ENCODE results near the gene CD5L.

CD5L gene

DNA sequence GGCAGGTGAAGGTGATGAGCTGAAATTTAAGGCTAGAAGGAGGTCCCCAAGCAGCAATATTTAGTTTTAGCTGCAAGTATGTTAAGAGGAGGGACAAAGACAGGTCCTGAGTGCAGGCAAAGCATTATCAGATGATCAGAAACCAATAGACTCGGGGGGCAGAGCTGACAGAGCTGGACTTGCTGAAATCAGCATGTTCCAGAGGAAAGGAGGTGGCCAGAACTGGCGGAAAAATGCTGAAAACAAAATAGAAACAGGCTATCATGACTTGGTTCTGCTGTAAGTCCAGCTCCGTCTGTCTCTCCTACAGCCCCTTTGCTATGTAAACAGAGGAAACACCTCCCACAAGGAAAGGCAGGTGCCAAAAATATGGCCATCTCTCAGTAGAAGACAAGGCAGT lies at the start of gene CD5L:
Gene CD5L (minus strand): TSS at position 101 of the 400 bp plus-strand sequence. CDS start 107 bp downstream, outside the sequence.
- DNase-seq (ENCODE audit: low read depth) = no peak

- no peak for DNase-seq (ENCODE audit: low read depth)
Measured at GRCh38 chr1:157882580-157882979, 41.0 kb upstream of the CD5L start.

GRCh38 chr1:157880621-157881020 lies 39.0 kb upstream of the CD5L start:
- no peak for DNase-seq (ENCODE audit: low read depth)

GRCh38 chr1:157878059-157878458 lies 36.5 kb upstream of the CD5L start:
- no peak for DNase-seq (ENCODE audit: low read depth)

DNA sequence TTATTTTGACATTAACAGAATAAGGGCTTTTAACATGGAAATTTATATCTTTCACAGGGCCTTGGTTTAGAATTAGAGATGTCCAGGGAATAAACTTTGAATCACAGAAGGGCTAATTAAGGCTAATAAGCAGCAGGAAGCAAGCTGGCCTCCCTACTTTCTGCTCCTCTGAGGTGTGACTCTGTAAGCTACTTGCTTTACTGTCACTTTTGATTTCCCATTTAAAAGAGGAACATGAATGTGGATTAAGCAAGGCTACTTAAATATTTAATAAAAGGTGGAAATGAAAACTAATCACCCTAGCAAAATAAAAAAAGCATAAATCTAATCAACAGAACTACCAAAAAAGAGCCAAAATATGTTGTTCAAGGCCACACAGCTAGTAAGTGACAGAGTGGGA lies 28.9 kb upstream of the CD5L start:
- no peak for DNase-seq (ENCODE audit: low read depth)

GRCh38 chr1:157868654-157869053 lies 27.0 kb upstream of the CD5L start:
- no peak for DNase-seq (ENCODE audit: low read depth)

DNA sequence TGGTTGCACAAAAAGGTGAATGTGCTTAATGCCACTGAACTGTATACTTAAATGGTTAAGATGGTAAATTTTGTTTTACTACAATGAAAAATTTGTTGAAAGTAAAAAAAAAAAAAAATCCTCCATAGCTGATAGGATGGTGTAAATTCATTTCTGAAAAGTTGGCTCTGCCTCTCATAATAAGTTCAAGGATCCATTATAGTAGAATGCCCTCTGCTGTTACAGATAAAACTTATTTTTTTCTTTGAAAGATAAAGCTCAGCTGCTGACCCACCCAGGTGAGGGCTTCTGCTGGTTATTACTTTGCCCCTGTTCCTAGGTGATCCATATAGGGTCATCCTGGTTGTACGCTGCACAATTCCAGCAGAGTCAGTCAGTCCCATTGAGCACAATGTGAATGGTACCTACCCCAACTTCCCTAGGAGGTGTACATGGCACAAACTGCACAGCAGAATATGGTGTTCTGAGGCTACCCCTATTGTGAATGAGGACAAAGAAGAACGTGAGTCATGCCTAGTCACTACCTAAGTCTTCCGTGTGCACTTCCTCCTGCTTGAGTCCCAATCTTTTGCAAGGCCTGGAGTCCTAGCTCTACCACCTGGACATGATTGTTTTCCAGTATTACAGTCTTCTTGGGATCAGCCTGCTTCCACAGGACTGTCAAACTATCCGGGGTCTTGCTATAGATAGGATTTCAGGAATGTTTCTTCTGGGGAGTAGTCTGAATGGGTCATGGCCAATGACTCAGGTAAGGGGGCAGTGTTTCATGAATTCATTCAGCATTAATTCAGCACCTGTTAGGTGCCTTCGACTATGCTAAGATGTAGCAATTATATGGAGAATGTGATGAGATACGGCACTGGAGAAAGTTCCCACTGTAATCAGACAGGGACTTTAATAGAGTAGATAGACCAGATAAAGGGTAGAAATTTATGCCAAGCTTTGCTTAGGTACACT lies 20.8 kb upstream of the CD5L start:
- DNase-seq (ENCODE audit: low read depth) = no peak

- DNase-seq (ENCODE audit: low read depth) = no peak
Measured at GRCh38 chr1:157856538-157856937, 14.9 kb upstream of the CD5L start.

DNA sequence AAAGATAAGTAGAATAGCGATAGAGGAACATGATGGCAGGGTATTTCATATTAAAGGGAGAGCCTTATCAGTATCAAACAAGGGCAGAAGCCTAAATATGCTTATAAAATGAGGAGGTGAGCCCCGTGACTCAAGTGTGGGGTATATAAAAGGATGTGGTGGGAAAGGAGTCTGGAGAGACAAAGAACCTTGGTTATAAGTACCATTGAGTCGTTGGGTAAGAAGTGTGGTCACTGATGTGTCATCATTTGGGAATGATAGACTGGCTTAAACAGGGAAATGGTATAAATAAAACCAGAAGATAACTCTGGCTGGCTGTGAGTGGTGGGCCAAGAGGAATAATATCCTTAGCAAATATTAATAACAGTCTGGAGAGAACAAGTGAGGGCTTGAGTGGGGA lies 10.9 kb upstream of the CD5L start:
- no peak for DNase-seq (ENCODE audit: low read depth)

GRCh38 chr1:157849229-157849875 lies 7.7 kb upstream of the CD5L start:
- no peak for DNase-seq (ENCODE audit: low read depth)

- no peak for DNase-seq (ENCODE audit: low read depth)
Measured at GRCh38 chr1:157844089-157844830, 2.7 kb upstream of the CD5L start.

DNA sequence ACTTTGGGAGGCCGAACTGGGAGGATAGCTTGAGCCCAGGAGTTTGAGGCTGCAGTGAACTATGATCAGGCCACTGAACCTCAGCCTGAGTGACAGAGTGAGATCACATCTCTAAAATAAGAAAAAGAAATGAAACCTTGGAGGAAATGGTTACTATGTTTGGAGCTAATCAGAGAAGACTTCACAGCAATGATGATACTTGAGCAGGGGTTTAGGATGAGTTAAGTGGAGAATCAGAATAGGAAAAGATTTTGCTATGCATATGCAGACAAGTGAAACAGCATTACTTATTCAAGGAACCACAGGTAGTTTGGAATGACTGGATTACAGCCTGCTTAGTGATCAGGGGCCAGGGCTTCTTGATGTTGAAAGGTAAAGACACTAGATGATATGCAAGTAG lies 1.3 kb upstream of the CD5L start:
- no peak for DNase-seq (ENCODE audit: low read depth)

- DNase-seq (ENCODE audit: low read depth) = no peak
Measured at GRCh38 chr1:157838966-157839365, 2.6 kb downstream of the CD5L start.

GRCh38 chr1:157834430-157834829 lies 7.2 kb downstream of the CD5L start:
- no peak for DNase-seq (ENCODE audit: low read depth)

- no peak for DNase-seq (ENCODE audit: low read depth)
Measured at GRCh38 chr1:157833145-157833544, 8.5 kb downstream of the CD5L start.

DNA sequence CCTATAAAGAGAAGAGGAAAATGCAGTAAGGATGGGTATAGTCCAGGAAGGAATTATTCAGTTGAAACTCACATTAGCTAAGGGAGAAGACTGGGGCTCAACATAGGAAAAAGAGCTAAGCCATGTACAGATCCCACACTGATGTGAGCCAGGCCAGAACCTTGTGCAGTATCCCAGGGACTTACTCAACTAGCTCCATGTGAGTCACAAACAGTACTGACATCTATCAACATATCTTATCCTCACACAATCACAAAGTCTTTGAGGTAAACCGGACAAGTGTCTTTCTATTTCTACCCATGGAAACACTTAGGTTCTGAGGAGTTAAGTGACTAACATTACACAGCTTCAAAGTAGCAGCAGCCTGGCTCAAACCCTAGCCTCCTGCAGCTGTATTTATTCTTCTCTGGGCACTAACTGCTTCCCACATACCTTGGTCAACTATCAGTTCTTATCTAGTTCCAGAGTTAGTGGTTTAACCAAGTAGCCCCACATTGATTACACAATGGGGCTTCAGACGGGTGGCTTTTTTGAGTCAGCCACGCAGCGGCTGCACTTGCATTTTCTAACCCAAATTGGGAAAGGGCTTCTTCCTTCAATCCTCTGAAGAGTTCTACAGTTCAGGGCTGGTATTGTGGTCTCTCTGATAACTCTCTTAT lies 9.5 kb downstream of the CD5L start:
- DNase-seq (ENCODE audit: low read depth) = no peak

- DNase-seq (ENCODE audit: low read depth) = no peak
Measured at GRCh38 chr1:157830887-157831286, 10.7 kb downstream of the CD5L start.

DNA sequence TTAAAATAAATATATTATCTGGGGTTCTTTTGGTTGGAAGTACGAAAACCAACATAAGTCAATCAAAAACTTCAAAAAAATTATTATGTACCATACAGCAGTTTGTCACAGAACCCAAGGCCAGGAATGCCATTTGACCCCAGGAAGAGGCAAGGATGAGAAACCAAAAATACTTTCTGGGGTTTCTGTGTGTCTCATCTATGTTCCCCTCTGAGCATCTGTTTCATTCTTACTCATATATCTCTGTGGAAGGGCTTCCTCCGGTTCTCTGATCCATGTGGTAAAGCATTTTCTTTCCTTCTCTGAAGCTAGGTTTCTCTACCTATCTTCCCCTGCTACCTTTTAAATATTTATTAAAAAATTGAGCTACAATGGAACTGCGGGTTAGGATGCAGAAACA lies 11.9 kb downstream of the CD5L start:
- DNase-seq (ENCODE audit: low read depth) = no peak

DNA sequence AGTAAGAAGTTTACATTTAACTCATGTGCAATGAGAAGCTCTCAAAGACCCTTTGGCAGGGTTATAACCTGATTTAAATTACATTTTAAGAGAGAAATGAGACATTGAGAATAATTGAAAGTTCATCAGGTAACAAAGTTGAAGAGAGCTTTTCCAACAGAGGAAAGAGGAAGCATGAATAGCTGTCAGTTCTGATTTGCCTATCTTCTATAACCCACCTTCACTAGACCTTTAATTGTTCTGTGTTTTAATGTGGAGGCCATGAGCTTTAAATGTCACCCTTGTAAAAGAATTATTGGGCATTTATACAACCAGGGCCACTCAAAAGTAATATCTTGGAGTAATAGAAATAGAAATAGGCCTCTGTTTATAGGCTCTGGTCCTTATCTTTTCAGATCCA lies 12.4 kb downstream of the CD5L start:
- no peak for DNase-seq (ENCODE audit: low read depth)

GRCh38 chr1:157820299-157820698 lies 21.3 kb downstream of the CD5L start:
- DNase-seq (ENCODE audit: low read depth) = no peak

DNA sequence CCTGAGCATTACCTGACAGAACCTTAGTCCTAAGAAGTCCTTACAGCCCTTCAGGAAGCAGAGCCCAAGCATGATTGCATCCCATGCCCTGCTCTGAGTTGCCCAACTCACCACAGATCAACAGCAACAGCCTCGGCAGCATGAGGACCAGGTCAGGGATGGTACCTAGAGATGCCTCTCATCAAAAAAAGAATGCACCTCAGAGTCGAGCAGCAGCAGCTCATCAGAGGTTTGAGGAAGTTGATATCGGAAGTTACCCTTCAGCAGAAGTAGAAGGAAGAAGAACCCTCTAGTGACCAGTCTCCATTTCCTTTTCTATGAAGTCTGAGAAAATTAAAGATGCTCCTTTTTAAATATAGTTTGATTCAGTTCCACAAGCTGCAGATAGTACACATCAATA lies 21.7 kb downstream of the CD5L start, which contains the start of gene FCRL1:
Gene FCRL1 (minus strand): TSS at position 225 of the 400 bp plus-strand sequence. CDS start 83 bp downstream, at position 142.
- DNase-seq (ENCODE audit: low read depth) = no peak

- DNase-seq (ENCODE audit: low read depth) = no peak
Measured at GRCh38 chr1:157819215-157819614, 22.4 kb downstream of the CD5L start.
